Measurements from ENCODE around the gene GPR146.

- TF ChIP-seq CTCF (IDR thresholded peaks at IDR 0.05; ENCODE audit: low read length) (no peak), EZH2 (IDR thresholded peaks at IDR 0.05; ENCODE audit: borderline replicate concordance, low read length) (no peak)
Measured at GRCh38 chr7:1081931-1082401, 37.6 kb downstream of the GPR146 start.
